HG03575 (cell line): ENCODE data around the gene ARHGAP19.
A peak's percentile ranks its signal among the peaks of the same experiment; 100 is the strongest.

ENCODE experiments used
- ATAC-seq: cut with Tn5 transposase; IDR thresholded peaks from one replicate; pipeline ENCODE4 v1.9.1; 2021; ENCODE audit not compliant: unreplicated experiment, insufficient number of reproducible peaks, low FRiP score; ENCODE audit errors: extremely low read depth

ARHGAP19 gene, protein sequence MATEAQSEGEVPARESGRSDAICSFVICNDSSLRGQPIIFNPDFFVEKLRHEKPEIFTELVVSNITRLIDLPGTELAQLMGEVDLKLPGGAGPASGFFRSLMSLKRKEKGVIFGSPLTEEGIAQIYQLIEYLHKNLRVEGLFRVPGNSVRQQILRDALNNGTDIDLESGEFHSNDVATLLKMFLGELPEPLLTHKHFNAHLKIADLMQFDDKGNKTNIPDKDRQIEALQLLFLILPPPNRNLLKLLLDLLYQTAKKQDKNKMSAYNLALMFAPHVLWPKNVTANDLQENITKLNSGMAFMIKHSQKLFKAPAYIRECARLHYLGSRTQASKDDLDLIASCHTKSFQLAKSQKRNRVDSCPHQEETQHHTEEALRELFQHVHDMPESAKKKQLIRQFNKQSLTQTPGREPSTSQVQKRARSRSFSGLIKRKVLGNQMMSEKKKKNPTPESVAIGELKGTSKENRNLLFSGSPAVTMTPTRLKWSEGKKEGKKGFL

DNA sequence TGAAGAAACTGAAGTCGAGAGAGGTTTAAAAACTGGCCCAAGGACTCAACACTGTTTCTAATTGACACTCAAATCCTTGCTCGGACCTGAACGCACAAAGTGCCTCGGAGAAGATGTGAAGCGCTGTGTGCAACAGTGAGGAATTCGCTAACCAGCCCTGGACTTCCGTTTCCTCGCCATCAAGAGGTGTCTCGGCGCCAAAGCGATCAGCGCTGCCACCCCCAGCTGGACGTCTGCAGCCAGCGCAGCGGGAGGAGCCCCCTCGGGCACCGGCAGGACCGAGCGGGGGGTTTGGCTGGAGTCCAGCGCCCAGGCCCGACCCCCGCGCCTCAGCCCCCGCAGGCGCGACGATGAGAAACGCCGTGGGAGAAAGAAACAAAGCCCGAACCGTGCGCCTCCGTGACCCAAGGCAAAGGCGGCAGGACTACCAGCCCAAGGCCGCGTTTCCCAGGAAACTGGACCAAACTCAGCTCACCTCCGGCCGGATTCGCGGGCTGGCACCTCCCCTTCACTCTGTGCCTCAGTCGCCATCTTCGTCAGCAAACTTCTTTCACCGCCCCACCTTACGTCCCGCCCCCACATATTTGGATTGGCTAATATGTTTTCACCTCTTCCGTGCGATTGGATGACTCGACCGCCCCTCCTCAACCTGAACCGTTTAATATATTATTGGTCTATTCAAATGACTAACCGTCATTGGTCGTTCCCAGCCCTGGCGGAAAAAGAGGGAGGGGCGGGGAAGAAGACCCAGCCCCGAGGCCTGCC lies at the start of gene ARHGAP19:
TSS of gene ARHGAP19 (minus strand) at position 541 of the 765 bp plus-strand sequence. CDS start at position 531, 10 bp downstream.
- peak; percentile 95 for ATAC-seq

DNA sequence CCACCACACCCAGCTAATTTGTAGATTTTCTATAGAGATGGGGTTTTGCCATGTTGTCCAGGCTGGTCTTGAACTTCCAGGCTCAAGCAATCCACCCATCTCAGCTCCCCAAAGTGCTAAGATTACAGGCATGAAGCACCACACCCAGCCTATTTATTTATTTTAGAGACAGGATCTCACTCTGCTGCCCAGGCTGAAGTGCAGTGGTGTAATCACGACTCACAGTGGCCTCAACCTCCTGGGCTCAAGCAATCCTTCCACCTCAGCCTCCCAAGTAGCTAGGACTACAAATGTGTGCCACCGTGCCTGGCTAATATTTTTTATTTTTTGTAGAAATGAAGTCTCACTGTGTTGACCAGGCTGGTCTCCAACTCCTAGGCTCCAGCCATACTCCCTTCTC lies 49.0 kb upstream of the ARHGAP19 start:
- ATAC-seq = no peak

DNA sequence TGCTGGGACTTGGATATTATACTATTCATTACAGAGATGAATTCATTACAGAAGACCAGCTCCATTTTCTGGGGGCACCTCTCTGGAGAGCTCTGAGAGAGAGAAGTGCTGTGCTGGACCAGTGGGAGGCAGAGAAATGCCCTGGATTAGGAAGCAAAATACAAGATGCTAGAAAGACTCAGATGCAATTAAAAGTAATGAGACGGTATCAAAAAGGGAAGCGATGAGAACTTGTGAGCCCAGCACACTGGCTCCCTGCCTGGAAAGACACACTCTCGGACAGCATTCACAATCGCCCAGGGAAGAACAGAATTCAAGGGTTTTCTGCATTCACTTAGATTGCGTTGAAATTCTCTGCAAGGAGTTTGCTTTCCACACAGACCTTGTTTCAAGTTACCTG lies 45.6 kb upstream of the ARHGAP19 start:
- no peak for ATAC-seq

DNA sequence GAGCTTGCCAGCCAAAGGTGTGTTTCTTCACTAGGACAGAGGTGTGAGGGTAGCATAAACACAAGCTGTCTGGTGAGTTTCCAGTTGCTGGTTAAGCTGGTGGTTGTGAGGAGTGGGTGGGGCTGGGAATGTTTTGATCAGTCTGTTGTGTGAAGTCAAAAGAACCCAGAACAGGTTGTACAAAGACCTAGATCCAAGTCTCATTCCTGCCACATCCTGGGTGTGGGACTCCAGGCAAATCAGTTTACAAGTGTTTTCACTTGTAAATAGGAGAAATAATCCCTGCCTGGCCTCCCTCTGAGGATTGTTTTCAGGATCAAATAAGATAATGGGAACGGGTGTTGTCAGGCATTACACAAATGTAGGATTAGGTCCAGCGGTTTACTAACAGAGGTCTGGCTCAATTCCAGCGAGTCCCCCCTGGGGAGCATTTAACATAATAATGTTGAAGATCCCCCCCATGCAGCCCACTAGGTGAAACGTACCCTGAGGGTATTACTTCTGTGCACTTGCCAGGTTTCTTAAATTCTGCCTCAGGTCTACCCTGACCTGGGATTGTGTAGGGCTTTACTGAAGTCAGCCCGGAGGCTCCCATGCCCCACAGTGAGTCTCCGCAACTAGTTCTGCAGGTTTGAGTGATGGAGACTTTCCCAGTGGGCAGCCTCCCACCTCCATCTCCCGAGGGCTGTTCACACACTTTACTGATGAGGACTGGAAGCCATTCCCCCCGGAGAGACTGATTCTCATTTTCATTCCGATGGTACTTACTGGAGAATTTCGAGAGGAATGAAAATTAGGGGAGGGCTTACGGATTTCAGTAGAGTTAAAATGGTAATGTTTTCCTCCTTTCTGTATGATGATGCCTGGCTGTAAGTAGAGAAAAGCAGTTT lies 44.8 kb upstream of the ARHGAP19 start:
- no peak for ATAC-seq

DNA sequence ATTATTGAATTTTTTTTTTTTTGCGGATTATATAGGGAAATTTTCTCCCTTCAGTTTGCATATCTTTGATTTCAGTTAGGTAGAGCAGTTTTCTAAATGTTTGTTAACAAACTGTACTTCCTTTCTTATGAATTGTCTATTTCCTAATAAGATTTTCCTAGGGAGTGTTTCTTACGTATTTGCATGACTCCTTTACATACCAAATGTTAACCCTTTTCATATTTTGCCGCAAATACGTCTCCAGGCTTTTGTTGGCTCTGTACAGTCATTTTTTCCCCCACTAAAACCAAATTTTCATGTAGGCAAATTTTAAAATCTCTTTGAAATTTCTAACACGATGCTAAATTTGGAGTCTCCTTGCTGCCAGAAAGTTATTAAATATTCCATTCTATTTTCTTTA lies 44.0 kb upstream of the ARHGAP19 start:
- ATAC-seq = no peak

DNA sequence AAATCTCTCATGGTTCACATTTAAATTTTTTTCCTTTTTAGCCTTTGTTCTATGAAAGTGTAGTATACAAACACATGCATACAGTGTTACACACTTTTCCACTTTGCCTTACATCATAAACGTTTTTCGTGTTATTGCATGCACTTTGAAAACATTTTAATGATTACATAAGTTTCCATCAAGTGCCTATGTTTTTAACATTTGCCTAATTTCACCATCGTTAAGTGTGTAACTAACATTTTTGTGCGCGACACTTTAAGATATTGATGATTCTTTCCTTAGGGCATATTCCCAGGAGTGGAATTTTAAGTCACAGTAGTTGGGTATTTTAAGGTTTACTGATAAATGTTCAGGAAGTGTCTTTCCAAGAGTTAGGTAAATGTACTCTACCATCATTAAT lies 43.6 kb upstream of the ARHGAP19 start:
- no peak for ATAC-seq

DNA sequence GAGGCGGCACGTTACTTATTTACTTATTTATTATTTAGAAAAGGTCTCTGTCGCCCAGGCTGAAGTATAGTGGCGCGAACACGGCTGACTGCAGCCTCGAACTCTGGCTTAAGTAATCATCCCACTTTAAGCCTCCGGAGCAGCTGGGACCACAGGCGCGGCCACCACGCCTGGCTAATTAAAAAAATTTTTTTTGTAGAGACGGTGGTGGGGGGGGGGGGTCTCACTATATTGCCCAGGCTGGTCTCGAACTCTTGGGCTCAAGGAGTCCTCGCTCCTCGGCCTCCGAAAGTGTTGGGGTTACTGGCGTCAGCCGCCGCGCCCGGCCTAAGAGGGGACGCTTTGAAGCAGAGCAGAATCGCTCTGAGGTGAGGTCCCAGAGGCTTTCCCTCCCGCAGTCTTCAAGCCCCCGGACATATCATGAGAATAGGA lies 42.8 kb upstream of the ARHGAP19 start:
- ATAC-seq = no peak

DNA sequence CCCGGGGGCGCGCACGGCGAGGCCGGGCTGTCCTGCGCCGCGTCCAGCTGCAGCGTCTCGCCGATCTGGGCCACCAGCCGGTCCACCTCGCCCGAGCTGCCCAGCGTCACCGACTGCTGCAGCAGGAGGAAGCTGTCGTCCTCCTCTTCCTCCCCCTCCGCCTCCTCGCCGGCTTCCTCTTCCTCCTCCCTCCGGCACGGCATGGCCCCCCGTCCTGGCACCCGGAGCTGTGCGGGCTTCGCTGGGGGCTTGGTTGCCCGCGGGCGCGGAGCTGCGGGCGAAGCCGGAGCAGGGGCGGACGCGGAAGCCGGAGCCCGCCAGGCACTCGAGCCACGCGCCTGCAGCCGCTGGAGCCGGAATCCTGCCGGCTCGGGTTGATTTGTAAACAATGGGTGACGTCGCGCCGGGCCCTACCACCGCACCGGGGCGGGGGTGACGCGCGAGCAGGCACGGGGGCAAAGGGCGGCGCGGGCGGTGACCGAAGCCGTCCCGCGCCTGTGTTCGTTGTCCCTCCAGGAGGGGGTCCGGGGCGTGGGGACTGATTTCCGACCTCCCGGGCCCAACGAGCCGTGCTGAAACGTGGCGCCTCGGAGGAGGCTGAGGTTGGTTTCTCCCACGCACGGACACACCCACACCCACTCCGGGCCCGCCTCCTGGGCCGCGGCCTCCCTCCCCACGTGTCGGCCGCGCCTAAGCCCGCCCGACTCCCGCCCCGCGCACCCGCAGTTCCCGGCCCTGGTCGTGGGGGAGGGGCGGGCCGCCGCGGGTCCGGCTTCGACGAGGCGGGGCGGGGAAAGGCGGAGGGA lies 42.1 kb upstream of the ARHGAP19 start, which contains the start of gene FRAT2:
TSS of gene FRAT2 (minus strand) at position 360 of the 806 bp plus-strand sequence. CDS start at position 203, 157 bp downstream.
- ATAC-seq = no peak

DNA sequence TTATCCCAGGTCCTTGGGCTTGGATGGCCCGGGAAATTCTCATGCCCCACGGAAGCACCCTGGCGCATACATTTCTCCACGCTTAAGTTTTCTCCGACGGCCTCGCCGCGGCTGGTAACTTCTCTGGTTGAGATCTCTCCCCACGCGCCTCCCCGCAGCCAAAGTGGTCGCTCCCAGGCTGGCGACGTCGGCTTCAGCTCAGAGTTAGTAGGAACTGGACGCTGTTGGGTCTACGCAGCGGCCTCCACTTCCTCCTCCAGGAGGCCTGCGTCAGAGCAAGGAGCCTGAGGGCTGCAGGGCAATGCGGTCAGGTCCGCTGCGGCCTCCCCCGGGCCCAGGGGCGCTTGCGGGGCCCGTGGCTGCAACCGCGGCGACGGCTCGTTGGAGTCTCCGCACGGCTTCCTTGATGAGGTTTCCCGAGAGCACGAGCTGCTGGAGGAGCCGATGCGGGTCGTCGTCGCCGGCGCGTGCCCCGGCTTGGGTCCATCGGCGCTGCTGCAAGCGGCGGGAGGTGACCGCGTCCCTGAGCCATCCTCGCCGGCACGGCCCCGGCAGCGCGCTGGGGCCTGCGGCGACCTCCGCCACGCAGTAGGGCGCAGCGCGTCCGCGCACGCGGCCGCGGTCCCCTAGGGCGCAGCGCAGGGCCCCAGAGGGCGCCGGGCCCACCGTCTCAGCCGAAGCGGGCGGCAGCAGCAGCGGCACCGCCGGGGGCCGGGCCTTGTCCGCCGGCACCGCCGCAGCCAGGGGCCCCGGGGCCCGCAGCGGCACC lies 41.3 kb upstream of the ARHGAP19 start:
- ATAC-seq = no peak

DNA sequence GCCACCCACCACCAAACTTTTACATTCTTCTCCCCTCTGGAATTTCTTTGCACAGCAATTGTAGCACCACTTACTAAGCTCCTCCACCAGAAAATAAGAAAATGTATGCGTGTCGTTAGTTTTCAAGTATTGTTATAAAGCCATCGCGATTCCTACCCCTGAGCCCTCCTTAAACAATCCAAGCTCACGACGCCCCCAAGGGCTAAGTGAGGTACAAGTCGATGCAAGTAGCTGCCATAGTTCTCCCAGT lies 40.8 kb upstream of the ARHGAP19 start:
- ATAC-seq = no peak

DNA sequence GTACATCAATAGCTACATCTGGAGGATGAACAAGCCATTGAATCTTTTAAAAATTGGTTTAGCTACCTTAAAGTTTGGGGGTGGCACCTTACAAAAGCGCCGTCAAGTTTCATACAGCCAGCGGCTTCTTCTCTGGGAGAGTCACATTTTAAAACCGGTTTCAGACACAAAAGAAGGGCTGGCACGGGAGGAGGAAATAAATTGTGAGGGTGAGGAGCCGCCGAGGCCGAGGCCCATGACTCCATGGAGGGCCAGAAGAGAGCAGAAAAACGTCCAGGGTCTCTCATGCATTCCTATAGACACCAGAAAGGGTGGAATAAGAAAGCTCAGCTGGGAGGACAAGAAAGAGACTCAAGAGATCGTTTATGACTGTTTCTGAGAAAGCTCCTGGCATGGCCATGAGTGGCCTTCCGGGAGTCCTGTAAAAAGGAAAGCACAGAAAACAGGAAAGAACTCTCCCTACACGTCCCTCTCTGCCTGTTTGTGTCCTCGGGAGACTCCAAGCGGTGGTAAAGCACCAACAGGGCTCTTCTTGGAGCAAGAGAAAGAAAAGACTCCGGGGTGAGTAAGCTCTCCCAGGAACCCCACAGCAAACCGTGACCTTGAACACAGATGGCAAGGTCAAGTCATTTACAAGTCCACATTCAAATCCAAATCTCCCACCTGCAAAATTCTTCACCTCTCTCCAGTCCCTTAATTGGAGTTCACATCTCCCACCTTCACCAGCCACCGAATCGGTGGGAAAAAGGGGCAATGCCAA lies 40.3 kb upstream of the ARHGAP19 start:
- ATAC-seq = no peak

DNA sequence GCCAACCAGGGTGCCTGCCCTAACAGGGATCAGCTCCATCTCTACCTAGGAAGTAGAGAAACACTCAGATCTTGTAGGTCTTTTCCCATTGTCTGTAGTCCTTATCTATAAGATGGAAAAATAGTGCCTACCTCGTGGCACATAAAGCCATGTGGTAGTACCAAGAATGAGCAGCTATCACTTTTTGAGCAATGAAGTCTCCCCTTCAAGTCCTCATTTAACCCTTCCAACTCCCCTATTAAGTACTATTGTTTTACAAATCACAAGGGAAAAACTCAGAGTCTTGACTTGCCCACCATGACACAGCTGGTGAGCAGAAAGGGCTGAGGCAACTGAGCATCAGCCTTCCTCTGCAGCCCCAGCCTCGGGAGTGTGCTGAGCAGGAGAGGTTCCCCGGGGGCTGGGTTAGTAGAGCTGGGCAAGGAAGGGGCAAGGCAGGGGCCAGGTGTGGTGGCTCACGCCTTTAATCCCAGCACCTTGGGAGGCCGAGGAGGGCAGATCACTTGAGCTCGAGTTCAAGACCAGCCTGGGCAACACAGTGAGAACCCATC lies 38.8 kb upstream of the ARHGAP19 start:
- ATAC-seq = no peak

DNA sequence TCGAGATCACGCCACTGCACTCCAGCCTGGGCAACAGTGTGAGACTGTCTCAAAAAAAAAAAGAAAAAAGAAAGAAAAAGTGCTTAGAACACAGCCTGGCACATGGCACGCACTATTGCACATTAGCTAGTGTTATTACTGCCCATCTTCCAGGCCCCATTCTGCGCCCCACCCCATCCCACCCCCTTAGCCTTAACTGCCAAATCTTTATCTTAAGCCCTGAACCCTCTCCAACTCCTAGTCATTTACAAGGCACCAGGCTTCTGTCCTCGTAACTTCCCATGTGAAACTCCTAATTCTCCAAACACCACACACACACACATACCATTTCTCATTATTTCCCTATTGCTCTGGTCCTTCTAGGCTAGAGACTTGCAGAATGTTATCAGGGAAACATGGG lies 37.3 kb upstream of the ARHGAP19 start:
- ATAC-seq = no peak

DNA sequence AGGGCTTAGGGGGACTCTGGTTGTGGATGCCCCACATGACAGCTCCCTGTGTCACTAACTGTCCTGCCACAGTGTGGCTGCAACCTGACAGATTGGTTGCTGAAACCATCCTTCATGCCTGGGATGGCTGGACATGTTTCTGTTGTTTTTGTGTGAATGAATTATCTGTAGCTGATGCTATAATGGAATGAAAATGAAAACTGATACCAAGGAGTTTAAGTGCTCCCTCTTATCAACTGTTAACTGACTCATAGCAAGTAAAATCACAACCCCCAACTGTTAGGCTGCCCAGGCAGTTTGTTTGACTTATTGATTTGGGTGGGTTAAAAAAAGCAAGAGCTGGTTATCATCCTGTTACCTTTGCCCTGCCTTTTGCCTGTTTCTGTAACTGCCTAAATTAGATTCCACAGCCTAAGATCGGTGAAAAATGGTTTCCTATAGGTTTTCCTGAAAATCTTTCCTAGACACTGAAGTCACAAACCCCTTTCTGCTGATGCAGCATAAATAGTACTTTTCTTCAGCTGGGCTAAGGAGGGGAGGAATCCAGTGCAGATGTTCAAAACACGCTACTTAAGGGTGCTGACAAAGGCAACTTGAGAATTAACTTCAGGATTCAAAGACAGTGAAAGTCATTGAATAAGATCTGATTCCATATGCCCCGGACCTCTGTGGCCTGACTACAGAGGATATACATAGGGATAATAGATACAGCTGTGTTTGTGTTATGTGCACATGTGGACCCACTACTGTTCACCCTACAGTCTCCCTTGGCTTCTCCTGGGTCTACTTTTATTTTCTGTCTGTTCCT lies 36.4 kb upstream of the ARHGAP19 start:
- no peak for ATAC-seq

DNA sequence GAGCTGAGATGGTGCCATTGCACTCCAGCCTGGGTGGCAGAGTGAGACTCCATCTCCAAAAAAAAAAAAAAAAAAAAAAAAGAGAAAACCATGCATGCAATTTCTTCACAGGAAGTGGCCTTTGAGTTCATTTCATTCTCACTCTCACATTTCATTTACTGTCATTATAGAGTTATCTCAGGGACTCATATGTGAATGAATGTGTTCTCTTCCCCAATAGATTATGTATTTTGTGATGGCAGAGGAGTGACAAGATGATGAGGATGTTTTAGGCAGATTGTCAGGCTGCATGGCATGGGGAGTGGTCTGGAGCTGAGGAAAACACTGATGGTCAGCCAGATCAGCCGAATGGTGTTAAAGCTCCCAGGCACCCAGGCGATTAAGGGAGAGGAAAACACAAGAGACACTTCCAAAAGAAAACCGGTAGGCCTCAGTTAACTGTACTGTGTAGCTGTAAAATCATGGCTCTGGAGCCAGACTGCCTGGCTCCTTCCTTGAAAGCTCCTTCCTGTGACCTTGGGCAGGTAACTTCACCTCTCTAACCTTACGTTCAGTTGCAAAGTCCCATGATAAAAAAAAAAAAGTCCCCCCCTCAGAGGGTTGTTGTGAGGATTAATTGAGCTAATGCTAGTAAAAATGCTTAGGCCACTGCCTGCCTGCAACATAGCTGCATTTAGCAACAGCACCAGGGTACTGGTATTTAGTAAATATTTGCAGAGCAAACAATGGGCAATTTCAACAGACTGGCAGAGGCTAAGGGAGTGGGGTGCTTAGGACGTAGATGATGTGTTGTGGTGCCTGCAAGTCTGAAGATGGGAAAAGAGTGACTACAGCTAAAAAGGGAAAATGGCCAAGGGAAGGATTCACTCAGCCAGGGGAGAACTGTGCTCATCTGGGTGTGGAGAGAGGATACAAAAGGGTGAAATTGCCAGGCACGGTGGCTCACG lies 35.2 kb upstream of the ARHGAP19 start:
- ATAC-seq = no peak
